HG03571 (cell line): Measurements from ENCODE around the gene ZNF615.
A peak's percentile ranks its signal among the peaks of the same experiment; 100 is the strongest.
"Not testable (repeated sequence)": the region's sequence is repeated elsewhere in the genome, so short reads cannot be mapped to it uniquely, and the experiment has no call there.

ENCODE experiments used
- ATAC-seq: cut with Tn5 transposase; IDR thresholded peaks from one replicate; pipeline ENCODE4 v1.9.1; 2021; ENCODE audit not compliant: unreplicated experiment

Gene ZNF615

GRCh38 chr19:52007806-52008557 is at the start of gene ZNF615:
ZNF615 (minus strand) TSS chr19:52008211; CDS start chr19:52003711, 4,500 bp downstream.
- ATAC-seq, result peak; percentile 78

GRCh38 chr19:52056480-52056879 is 48.5 kb upstream of the ZNF615 start:
- ATAC-seq, result not testable (repeated sequence)

- ATAC-seq, result not testable (repeated sequence)
Measured at GRCh38 chr19:52051736-52052135, 43.7 kb upstream of the ZNF615 start.

- peak; percentile 55 for ATAC-seq
Measured at GRCh38 chr19:52048555-52049501, 40.8 kb upstream of the ZNF615 start, which contains the start of gene ZNF432. ZNF432 (minus strand) TSS chr19:52048838; CDS start chr19:52046868, 1,970 bp downstream.

GRCh38 chr19:52039169-52039568 is 31.2 kb upstream of the ZNF615 start:
- no peak for ATAC-seq

- no peak for ATAC-seq
Measured at GRCh38 chr19:52034051-52034728, 26.2 kb upstream of the ZNF615 start.

- ATAC-seq, result peak; percentile 23
Measured at GRCh38 chr19:52028780-52029123, 20.7 kb upstream of the ZNF615 start.

GRCh38 chr19:52028027-52028779 is 20.2 kb upstream of the ZNF615 start, which contains the start of gene ZNF614:
ZNF614 (minus strand) TSS chr19:52028379; CDS start chr19:52025745, 2,634 bp downstream.
- peak; percentile 74 for ATAC-seq

- ATAC-seq, result not testable (repeated sequence)
Measured at GRCh38 chr19:52026255-52026990, 18.4 kb upstream of the ZNF615 start.

- ATAC-seq, result not testable (repeated sequence)
Measured at GRCh38 chr19:52024478-52024877, 16.5 kb upstream of the ZNF615 start.

GRCh38 chr19:52022193-52022592 is 14.2 kb upstream of the ZNF615 start:
- ATAC-seq, result no peak

GRCh38 chr19:52020506-52020905 is 12.5 kb upstream of the ZNF615 start:
- ATAC-seq, result no peak

GRCh38 chr19:52010674-52011073 is 2.7 kb upstream of the ZNF615 start:
- no peak for ATAC-seq

- no peak for ATAC-seq
Measured at GRCh38 chr19:52007451-52007805, 583 bp downstream of the ZNF615 start.

- ATAC-seq, result no peak
Measured at GRCh38 chr19:51994048-51994644, 13.9 kb downstream of the ZNF615 start.

- ATAC-seq, result no peak
Measured at GRCh38 chr19:51993422-51993821, 14.6 kb downstream of the ZNF615 start.

- ATAC-seq, result no peak
Measured at GRCh38 chr19:51986309-51987291, 21.4 kb downstream of the ZNF615 start, which contains the start of gene ZNF350. ZNF350 (minus strand) TSS chr19:51986840; CDS start chr19:51974360, 12,480 bp downstream.

- no peak for ATAC-seq
Measured at GRCh38 chr19:51983361-51983760, 24.6 kb downstream of the ZNF615 start.
